Measurements from ENCODE around the gene ITGB8.

Gene ITGB8

DNA sequence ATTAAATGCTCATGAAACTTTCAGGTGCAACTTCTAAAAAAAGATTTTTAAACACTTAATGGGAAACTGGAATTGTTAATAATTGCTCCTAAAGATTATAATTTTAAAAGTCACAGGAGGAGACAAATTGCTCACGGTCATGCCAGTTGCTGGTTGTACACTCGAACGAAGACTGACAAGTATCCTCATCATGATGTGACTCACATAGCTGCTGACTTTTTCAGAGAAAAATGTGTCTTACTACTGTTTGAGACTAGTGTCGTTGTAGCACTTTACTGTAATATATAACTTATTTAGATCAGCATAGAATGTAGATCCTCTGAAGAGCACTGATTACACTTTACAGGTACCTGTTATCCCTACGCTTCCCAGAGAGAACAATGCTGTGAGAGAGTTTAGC lies 79.3 kb downstream of the ITGB8 start:
- no peak for DNase-seq (ENCODE audit: extremely low spot score)
- TF ChIP-seq, protein P1, sequence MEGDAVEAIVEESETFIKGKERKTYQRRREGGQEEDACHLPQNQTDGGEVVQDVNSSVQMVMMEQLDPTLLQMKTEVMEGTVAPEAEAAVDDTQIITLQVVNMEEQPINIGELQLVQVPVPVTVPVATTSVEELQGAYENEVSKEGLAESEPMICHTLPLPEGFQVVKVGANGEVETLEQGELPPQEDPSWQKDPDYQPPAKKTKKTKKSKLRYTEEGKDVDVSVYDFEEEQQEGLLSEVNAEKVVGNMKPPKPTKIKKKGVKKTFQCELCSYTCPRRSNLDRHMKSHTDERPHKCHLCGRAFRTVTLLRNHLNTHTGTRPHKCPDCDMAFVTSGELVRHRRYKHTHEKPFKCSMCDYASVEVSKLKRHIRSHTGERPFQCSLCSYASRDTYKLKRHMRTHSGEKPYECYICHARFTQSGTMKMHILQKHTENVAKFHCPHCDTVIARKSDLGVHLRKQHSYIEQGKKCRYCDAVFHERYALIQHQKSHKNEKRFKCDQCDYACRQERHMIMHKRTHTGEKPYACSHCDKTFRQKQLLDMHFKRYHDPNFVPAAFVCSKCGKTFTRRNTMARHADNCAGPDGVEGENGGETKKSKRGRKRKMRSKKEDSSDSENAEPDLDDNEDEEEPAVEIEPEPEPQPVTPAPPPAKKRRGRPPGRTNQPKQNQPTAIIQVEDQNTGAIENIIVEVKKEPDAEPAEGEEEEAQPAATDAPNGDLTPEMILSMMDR (IDR thresholded peaks at IDR 0.05; ENCODE audit: control extremely low read depth, extremely low read depth, low read depth, missing control alignments): no peak
- ChIA-PET POLR2A (no interaction called here), CTCF (interaction anchor here (1.1 to 1.5 kb wide), 3 partner anchors 14 to 33 kb away, joined by 3 to 4 read pairs (median 3); no protein-coding TSS in a partner anchor)

DNA sequence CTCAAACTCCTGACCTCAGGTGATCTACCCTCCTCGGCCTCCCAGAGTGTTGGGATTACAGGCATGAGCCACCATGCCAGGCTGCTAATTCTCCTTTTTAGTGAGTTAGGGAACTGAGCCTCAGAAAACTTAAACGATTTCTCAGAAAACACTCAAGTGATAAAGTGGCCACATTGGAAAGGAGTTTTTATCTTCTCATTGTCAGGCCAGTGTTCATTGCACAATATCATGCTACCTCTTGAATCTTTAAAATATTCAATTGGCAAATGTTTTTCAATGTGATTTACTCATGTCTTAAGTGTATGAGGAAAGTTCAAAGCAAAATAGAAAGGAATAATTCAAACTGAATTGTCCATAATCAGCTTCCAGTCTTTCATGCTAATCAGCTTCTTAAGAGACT lies 80.7 kb downstream of the ITGB8 start:
- no peak for DNase-seq (ENCODE audit: extremely low spot score)
- ChIA-PET POLR2A (no interaction called here), CTCF (interaction anchor here (1.1 to 1.6 kb wide), 3 partner anchors 8 to 31 kb away, joined by 3 to 4 read pairs (median 3); no protein-coding TSS in a partner anchor)
- TF ChIP-seq, protein P1 (IDR thresholded peaks at IDR 0.05; ENCODE audit: control extremely low read depth, extremely low read depth, low read depth, missing control alignments): no peak

GRCh38 chr7:20412032-20412431 lies 81.3 kb downstream of the ITGB8 start:
- no peak for DNase-seq (ENCODE audit: extremely low spot score)
- TF ChIP-seq, protein P1 (IDR thresholded peaks at IDR 0.05; ENCODE audit: control extremely low read depth, extremely low read depth, low read depth, missing control alignments): no peak
- POLR2A ChIA-PET: no interaction called here
- CTCF ChIA-PET: interaction anchor here (1.6 kb wide), 1 partner anchor 8 kb away, joined by 3 read pairs; no protein-coding TSS in a partner anchor

DNA sequence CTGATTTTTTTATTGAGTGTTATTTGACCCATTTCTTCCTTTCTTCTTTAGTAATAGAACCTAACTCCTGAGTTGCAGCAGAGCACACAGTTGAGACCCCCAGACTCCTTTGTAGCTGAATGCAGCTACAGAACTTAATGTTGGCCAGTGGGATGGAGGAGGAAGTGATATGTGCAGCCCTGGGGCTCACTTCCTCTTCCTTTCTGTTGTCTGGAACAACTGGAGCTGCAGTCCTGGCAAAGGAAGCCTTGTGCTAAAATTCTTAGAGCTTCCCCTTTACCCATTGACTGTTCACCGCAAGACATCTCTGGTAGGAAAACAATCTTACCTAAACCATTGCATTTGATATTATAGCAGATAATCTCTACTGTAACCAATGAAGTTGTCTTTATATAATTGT lies 86.6 kb downstream of the ITGB8 start:
- no peak for DNase-seq (ENCODE audit: extremely low spot score)
- CTCF ChIA-PET: interaction anchor here (1.0 kb wide), 1 partner anchor 17 kb away, joined by 4 read pairs; no protein-coding TSS in a partner anchor
- TF ChIP-seq, protein P1 (IDR thresholded peaks at IDR 0.05; ENCODE audit: control extremely low read depth, extremely low read depth, low read depth, missing control alignments): no peak
- POLR2A ChIA-PET: no interaction called here

DNA sequence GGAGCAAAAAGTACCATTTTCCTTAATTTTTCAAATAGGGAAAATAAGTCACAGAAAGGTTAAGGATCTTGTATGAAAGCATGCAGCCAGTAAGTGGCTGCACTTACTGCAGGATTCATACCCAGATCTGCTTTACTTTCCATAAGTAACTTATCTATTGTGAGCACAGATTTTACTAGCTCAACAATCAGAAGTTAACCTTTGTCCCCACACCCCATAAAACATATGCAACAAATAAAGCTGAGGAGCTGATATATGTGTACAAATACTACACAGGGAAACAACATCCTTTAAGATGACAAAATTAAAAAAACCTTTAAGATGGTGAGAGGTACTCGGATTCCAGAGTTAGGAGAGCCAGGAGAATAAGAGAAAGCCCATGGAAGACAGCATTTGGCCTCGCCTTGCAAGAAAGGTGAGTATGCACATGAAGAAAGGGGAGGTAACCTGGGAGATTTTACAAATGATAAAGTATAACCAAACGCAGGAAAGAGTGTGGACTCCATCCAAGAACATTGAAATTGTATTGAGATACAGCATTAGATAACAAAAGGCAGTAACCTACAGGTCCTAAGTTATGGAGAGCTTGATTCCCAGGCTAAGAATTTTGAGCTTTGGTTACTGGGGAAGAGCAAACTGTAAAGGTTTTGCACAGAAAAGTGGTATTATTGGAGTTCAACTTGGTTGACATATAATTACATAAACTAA lies 87.1 kb downstream of the ITGB8 start:
- TF ChIP-seq, protein P1 (IDR thresholded peaks at IDR 0.05; ENCODE audit: control extremely low read depth, extremely low read depth, low read depth, missing control alignments): no peak
- DNase-seq (ENCODE audit: extremely low spot score): no peak
- CTCF ChIA-PET: interaction anchor here (1.0 to 1.5 kb wide), 2 partner anchors 17 to 27 kb away, joined by 3 to 4 read pairs; no protein-coding TSS in a partner anchor
- POLR2A ChIA-PET: no interaction called here

DNA sequence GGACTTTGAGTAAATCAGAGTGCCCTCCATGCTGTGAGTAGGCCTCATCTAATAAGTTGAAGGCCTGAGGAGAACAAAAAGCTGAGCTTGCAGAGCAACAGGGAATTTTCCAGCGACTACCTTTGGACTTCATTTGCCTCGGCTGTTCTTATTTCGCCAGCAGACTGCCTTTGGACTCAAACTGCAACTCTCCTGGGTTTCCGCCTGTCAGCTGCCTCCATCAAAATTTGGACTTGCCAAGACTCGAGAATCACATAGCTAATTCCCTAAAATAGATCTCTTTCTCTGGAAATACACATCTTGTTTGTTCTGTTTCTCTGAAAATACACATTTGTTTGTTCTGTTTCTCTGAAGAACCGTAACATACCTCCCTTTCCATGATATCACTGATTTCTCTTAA lies 93.8 kb downstream of the ITGB8 start:
- DNase-seq (ENCODE audit: extremely low spot score): no peak
- ChIA-PET POLR2A (no interaction called here), CTCF (interaction anchor here (1.0 to 1.3 kb wide), 3 partner anchors 14 to 174 kb away, joined by 3 to 4 read pairs (median 3); no protein-coding TSS in a partner anchor)
- TF ChIP-seq, protein P1 (IDR thresholded peaks at IDR 0.05; ENCODE audit: control extremely low read depth, extremely low read depth, low read depth, missing control alignments): no peak
